Stimulated activated memory B cell treated with anti-CD40 and anti-IgM and Interleukin-4, amounts not matched to agents 10 μg/mL and 1 μg/mL and 100 μg/mL, for 72 hours (primary cell): Measurements from ENCODE around the gene HEYL.

Experiments used
- ATAC-seq: fragments of 150-1000 bp; cut with Tn5 transposase; 2 replicates; pipeline ENCODE4 v1.10.0; 2021
- H3K27ac Mint-ChIP-seq: one replicate; pipeline ENCODE4 v1.8.0; 2022; ENCODE audit warnings: mild to moderate bottlenecking, mixed read lengths
- H3K27me3 Mint-ChIP-seq: one replicate; pipeline ENCODE4 v1.8.0; 2022; ENCODE audit warnings: mixed read lengths
- H3K36me3 Mint-ChIP-seq: one replicate; pipeline ENCODE4 v1.8.0; 2022; ENCODE audit warnings: mixed read lengths
- H3K4me1 Mint-ChIP-seq: one replicate; pipeline ENCODE4 v1.8.0; 2022; ENCODE audit warnings: mixed read lengths
- H3K4me3 Mint-ChIP-seq: one replicate; pipeline ENCODE4 v1.8.0; 2022; ENCODE audit warnings: mild to moderate bottlenecking, moderate library complexity, mixed read lengths
- H3K9me3 Mint-ChIP-seq: one replicate; pipeline ENCODE4 v1.8.0; 2022; ENCODE audit warnings: mixed read lengths

The HEYL gene

GRCh38 chr1:39635205-39635870 is 4.1 kb downstream of the HEYL start:
- Mint-ChIP-seq H3K9me3 (no peaks in the 10 kb centered on the region), H3K27me3 (peaks cover 50% of the 10 kb centered on the region), H3K4me3 (no peak overlapping the region), H3K27ac (no peak overlapping the region), H3K4me1 (no peaks in the 10 kb centered on the region), H3K36me3 (no peaks in the 10 kb centered on the region)
- ATAC-seq: no peak

GRCh38 chr1:39633422-39633821 is 6.0 kb downstream of the HEYL start:
- ATAC-seq: no peak
- H3K4me1 Mint-ChIP-seq: no peaks in the 10 kb centered on the region
- no peaks in the 10 kb centered on the region for H3K9me3 Mint-ChIP-seq
- no peak overlapping the region for H3K4me3 Mint-ChIP-seq
- H3K27ac Mint-ChIP-seq: no peak overlapping the region
- H3K27me3 Mint-ChIP-seq: peaks cover 50% of the 10 kb centered on the region
- H3K36me3 Mint-ChIP-seq: no peaks in the 10 kb centered on the region

- Mint-ChIP-seq H3K27ac (no peak overlapping the region), H3K9me3 (no peaks in the 10 kb centered on the region), H3K27me3 (peaks cover 47% of the 10 kb centered on the region), H3K4me3 (no peak overlapping the region), H3K4me1 (no peaks in the 10 kb centered on the region), H3K36me3 (no peaks in the 10 kb centered on the region)
- peak; percentile 26 for ATAC-seq
Observed at GRCh38 chr1:39632682-39633417, 6.6 kb downstream of the HEYL start.

- H3K4me1 Mint-ChIP-seq: no peaks in the 10 kb centered on the region
- H3K36me3 Mint-ChIP-seq: no peaks in the 10 kb centered on the region
- no peak overlapping the region for H3K4me3 Mint-ChIP-seq
- no peaks in the 10 kb centered on the region for H3K9me3 Mint-ChIP-seq
- ATAC-seq: no peak
- no peak overlapping the region for H3K27ac Mint-ChIP-seq
- H3K27me3 Mint-ChIP-seq: peaks cover 42% of the 10 kb centered on the region
Observed at GRCh38 chr1:39632323-39632681, 7.1 kb downstream of the HEYL start.

GRCh38 chr1:39631361-39632322 is 7.8 kb downstream of the HEYL start:
- Mint-ChIP-seq H3K27ac (no peak overlapping the region), H3K36me3 (no peaks in the 10 kb centered on the region), H3K9me3 (no peaks in the 10 kb centered on the region), H3K4me1 (no peaks in the 10 kb centered on the region), H3K27me3 (peaks cover 35% of the 10 kb centered on the region), H3K4me3 (no peak overlapping the region)
- no peak for ATAC-seq

GRCh38 chr1:39628807-39629350 is 10.6 kb downstream of the HEYL start:
- Mint-ChIP-seq H3K36me3 (no peaks in the 10 kb centered on the region), H3K4me3 (no peak overlapping the region), H3K27ac (no peak overlapping the region), H3K4me1 (no peaks in the 10 kb centered on the region), H3K27me3 (peaks cover 28% of the 10 kb centered on the region), H3K9me3 (no peaks in the 10 kb centered on the region)
- ATAC-seq: no peak

- Mint-ChIP-seq H3K4me3 (no peak overlapping the region), H3K27ac (no peak overlapping the region), H3K27me3 (peaks cover 34% of the 10 kb centered on the region), H3K9me3 (no peaks in the 10 kb centered on the region), H3K4me1 (no peaks in the 10 kb centered on the region), H3K36me3 (no peaks in the 10 kb centered on the region)
- no peak for ATAC-seq
Observed at GRCh38 chr1:39626646-39627045, 12.8 kb downstream of the HEYL start.

- no peaks in the 10 kb centered on the region for H3K36me3 Mint-ChIP-seq
- no peak overlapping the region for H3K27ac Mint-ChIP-seq
- no peaks in the 10 kb centered on the region for H3K4me1 Mint-ChIP-seq
- no peaks in the 10 kb centered on the region for H3K9me3 Mint-ChIP-seq
- H3K4me3 Mint-ChIP-seq: no peak overlapping the region
- peaks cover 34% of the 10 kb centered on the region for H3K27me3 Mint-ChIP-seq
- peak; percentile 53 for ATAC-seq
Observed at GRCh38 chr1:39625462-39626273, 13.8 kb downstream of the HEYL start.

- no peaks in the 10 kb centered on the region for H3K4me1 Mint-ChIP-seq
- no peak for ATAC-seq
- no peaks in the 10 kb centered on the region for H3K9me3 Mint-ChIP-seq
- H3K36me3 Mint-ChIP-seq: no peaks in the 10 kb centered on the region
- no peak overlapping the region for H3K4me3 Mint-ChIP-seq
- H3K27me3 Mint-ChIP-seq: peaks cover 34% of the 10 kb centered on the region
- no peak overlapping the region for H3K27ac Mint-ChIP-seq
Observed at GRCh38 chr1:39625009-39625408, 14.4 kb downstream of the HEYL start.

GRCh38 chr1:39623053-39623452 is 16.4 kb downstream of the HEYL start:
- H3K4me3 Mint-ChIP-seq: no peak overlapping the region
- no peaks in the 10 kb centered on the region for H3K4me1 Mint-ChIP-seq
- no peak for ATAC-seq
- H3K27ac Mint-ChIP-seq: no peak overlapping the region
- no peaks in the 10 kb centered on the region for H3K9me3 Mint-ChIP-seq
- H3K27me3 Mint-ChIP-seq: peaks cover 34% of the 10 kb centered on the region
- H3K36me3 Mint-ChIP-seq: no peaks in the 10 kb centered on the region

- H3K27ac Mint-ChIP-seq: no peak overlapping the region
- no peaks in the 10 kb centered on the region for H3K36me3 Mint-ChIP-seq
- ATAC-seq: no peak
- H3K4me1 Mint-ChIP-seq: no peaks in the 10 kb centered on the region
- peaks cover 39% of the 10 kb centered on the region for H3K27me3 Mint-ChIP-seq
- no peak overlapping the region for H3K4me3 Mint-ChIP-seq
- H3K9me3 Mint-ChIP-seq: no peaks in the 10 kb centered on the region
Observed at GRCh38 chr1:39622427-39622826, 17.0 kb downstream of the HEYL start.

- no peaks in the 10 kb centered on the region for H3K36me3 Mint-ChIP-seq
- no peak for ATAC-seq
- H3K4me1 Mint-ChIP-seq: no peaks in the 10 kb centered on the region
- H3K9me3 Mint-ChIP-seq: no peaks in the 10 kb centered on the region
- H3K27ac Mint-ChIP-seq: no peak overlapping the region
- peaks cover 49% of the 10 kb centered on the region for H3K27me3 Mint-ChIP-seq
- no peak overlapping the region for H3K4me3 Mint-ChIP-seq
Observed at GRCh38 chr1:39620659-39621165, 18.7 kb downstream of the HEYL start.

- Mint-ChIP-seq H3K9me3 (no peaks in the 10 kb centered on the region), H3K4me1 (no peaks in the 10 kb centered on the region), H3K4me3 (no peak overlapping the region), H3K36me3 (no peaks in the 10 kb centered on the region), H3K27ac (no peak overlapping the region), H3K27me3 (peaks cover 25% of the 10 kb centered on the region)
- ATAC-seq: no peak
Observed at GRCh38 chr1:39617488-39618049, 21.9 kb downstream of the HEYL start.

- no peaks in the 10 kb centered on the region for H3K9me3 Mint-ChIP-seq
- H3K36me3 Mint-ChIP-seq: no peaks in the 10 kb centered on the region
- no peaks in the 10 kb centered on the region for H3K4me1 Mint-ChIP-seq
- H3K27ac Mint-ChIP-seq: no peak overlapping the region
- no peak overlapping the region for H3K4me3 Mint-ChIP-seq
- peaks cover 24% of the 10 kb centered on the region for H3K27me3 Mint-ChIP-seq
- ATAC-seq: no peak
Observed at GRCh38 chr1:39615086-39615673, 24.3 kb downstream of the HEYL start.
